K562 (cell line): ENCODE results near the gene PRRT1. TPM values are rescaled to one million over a fixed set of nuclear protein-coding genes. Genes with fewer than 3 reads are reported as not detected.

Source experiments
- CAMTA2 ChIP-seq: fragments of 250-450 bp; sonication (Bioruptor Pico); conservative IDR thresholded peaks from 2 replicates; pipeline ENCODE4 v1.5.1; 2022
- HLTF ChIP-seq: fragments of 450-650 bp; IDR thresholded peaks from 2 replicates; pipeline ENCODE4 v1.6.1; 2016
- LEF1 ChIP-seq: fragments of 450-650 bp; IDR thresholded peaks from 2 replicates; pipeline ENCODE4 v1.6.1; 2016; ENCODE audit warnings: mild to moderate bottlenecking
- POLR2AphosphoS5 ChIP-seq: IDR thresholded peaks from 2 replicates; pipeline ENCODE4 v1.6.1; 2011; ENCODE audit warnings: mild to moderate bottlenecking, low read depth, low read length, moderate library complexity; ENCODE audit not compliant: control insufficient read depth, insufficient read depth
- PRDM10 ChIP-seq: fragments of 450-650 bp; IDR thresholded peaks from 2 replicates; pipeline ENCODE4 v1.6.1; 2018; ENCODE audit not compliant: partially characterized antibody
- SRF ChIP-seq, 2 experiments: fragments of 250-450, 450-650 bp in 1 of 2; sonication (Bioruptor Pico) in 1 of 2; sonication (generic) in 1 of 2; formaldehyde crosslinking; IDR thresholded peaks; 2 replicates each; pipeline versions ENCODE4 v1.5.0 to v1.5.1; 2020 to 2022; ENCODE audit warnings: mild to moderate bottlenecking in 1 of 2, missing genetic modification reagents in 1 of 2
- SUPT5H ChIP-seq: fragments of 450-650 bp; IDR thresholded peaks from 2 replicates; pipeline ENCODE4 v1.6.1; 2016
- TEAD4 ChIP-seq, 2 experiments: sonication (generic) in 1 of 2; formaldehyde crosslinking in 1 of 2; IDR thresholded peaks; 2 replicates each; pipeline versions ENCODE4 v1.6.1 to v1.8.0; 2012 to 2022; ENCODE audit warnings: borderline replicate concordance in 1 of 2, inconsistent platforms in 1 of 2, low read length in 1 of 2, mild to moderate bottlenecking in 1 of 2, missing genetic modification reagents in 1 of 2
- ZBED1 ChIP-seq: IDR thresholded peaks from 2 replicates; pipeline ENCODE4 v1.6.1; 2014
- ZBTB11 ChIP-seq, 3 experiments: fragments of 200-800 bp in 1 of 3; fragments of 250-450 bp in 1 of 3; fragments of 450-650 bp in 1 of 3; sonication (Bioruptor Pico) in 1 of 3; sonication (Bioruptor generic) in 1 of 3; formaldehyde crosslinking in 1 of 3; IDR thresholded peaks; 2 replicates each; pipeline versions ENCODE4 v1.6.1 to v1.8.0; 2016 to 2022; ENCODE audit warnings: mild to moderate bottlenecking in 2 of 3, missing genetic modification characterization in 2 of 3, missing compliant biosample characterization in 1 of 3, moderate library complexity in 1 of 3
- ZNF217 ChIP-seq: sonication (generic); formaldehyde crosslinking; IDR thresholded peaks from 2 replicates; pipeline ENCODE4 v1.8.0; 2022; ENCODE audit warnings: mild to moderate bottlenecking, missing genetic modification reagents
- ZNF395 ChIP-seq: fragments of 200-800 bp; sonication (Bioruptor generic); IDR thresholded peaks from 2 replicates; pipeline ENCODE4 v1.6.1; 2017; ENCODE audit warnings: missing genetic modification characterization, missing compliant biosample characterization
- polyA plus RNA-seq, 8 experiments: library from polyadenylated mRNA; depleted of rRNA in 4 of 8; stranded (reverse) in 5 of 8; unstranded in 3 of 8; fragments of >200 nt; fragmentation: Nextera tagmentation in 2 of 8; fragmentation: Illumina TruSeq in 1 of 8; extraction: Ambion mirVana in 2 of 8; extraction: Trizol in 1 of 8; gene quantifications; 2 replicates each; pipeline versions ENCODE4 v1.2.1 to v1.2.3, GENCODE V29; 2011 to 2014; ENCODE audit warnings: inconsistent platforms in 1 of 8, missing spikeins in 1 of 8
- total RNA-seq, 7 experiments: library from RNA; depleted of rRNA in 6 of 7; stranded (reverse); fragments of >200 nt in 6 of 7; fragmentation: Illumina TruSeq in 2 of 7; extraction: Trizol in 2 of 7; gene quantifications; 2 replicates each; pipeline versions ENCODE4 v1.2.1 to v1.2.3, GENCODE V29; 2011 to 2021; ENCODE audit warnings: low replicate concordance in 1 of 7

Gene PRRT1
- total and polyA plus RNA-seq, 9 of the 15 experiments (the other 6 are each of a cell fraction or from before 2014, with no cell fraction given) = 0.14 to 3.5 (median 0.41) TPM

GRCh38 chr6:32190054-32190851 is 38.5 kb upstream of the PRRT1 start, which contains the start of gene PBX2 (continued):
- TF ChIP-seq POLR2AphosphoS5 (peak; percentile 42; the same call in 1 of the 2 replicates), ZNF395 (CRISPR knock-in tag) (peak; percentile 63; the same call in 1 of the 2 replicates), PRDM10 (peak; percentile 54), ZNF217 (no peak), LEF1 (peak; percentile 76), SUPT5H (peak; percentile 82), ZBTB11 (CRISPR knock-in tag; IDR thresholded peaks at IDR 0.05) (0 out of 6 replicates have a peak, but pooled peaks of 1 of the 3 experiments have one; percentile 43), ZBED1 (0 out of 2 replicates have a peak, but pooled peaks have one; percentile 58), CAMTA2 (CRISPR knock-in tag) (0 out of 2 replicates have a peak, but pooled peaks have one; percentile 64), SRF (CRISPR knock-in tag; IDR thresholded peaks at IDR 0.05) (peak in 1 of 2 experiments; percentile 29; a peak in 1 of 4 replicates), HLTF (peak; percentile 87; the same call in 1 of the 2 replicates), TEAD4 (IDR thresholded peaks at IDR 0.05; ENCODE audit: low read length) (peak; percentile 36; the same call in 1 of the 2 replicates), TEAD4 (CRISPR knock-in tag; IDR thresholded peaks at IDR 0.05; ENCODE audit: borderline replicate concordance) (no peak)
